Thymus (tissue), 11 donors: ENCODE results near the gene GOPC. TPM values are rescaled to one million over a fixed set of nuclear protein-coding genes. Genes with fewer than 3 reads are reported as not detected.

ENCODE experiments used
- DNase-seq, 9 donors: peaks; one replicate each; pipeline ENCODE4 v3.0.0-alpha.2; 2013; ENCODE audit warnings: low spot score in 9 of 9, low read depth in 6 of 9, missing footprints in 1 of 9
- H3K27ac ChIP-seq, 2 donors: one replicate each; pipeline ENCODE4 v1.5.1; 2013; ENCODE audit warnings: control low read depth in 1 of 2, low read depth in 1 of 2, low read length in 1 of 2, mild to moderate bottlenecking in 1 of 2, moderate library complexity in 1 of 2
- H3K27me3 ChIP-seq, 2 donors: one replicate each; pipeline ENCODE4 v1.5.1; 2013; ENCODE audit warnings: low read length in 1 of 2; ENCODE audit not compliant: control insufficient read depth in 2 of 2, insufficient read depth in 1 of 2
- H3K36me3 ChIP-seq, 2 donors: one replicate each; pipeline ENCODE4 v1.5.1; 2013; ENCODE audit warnings: low read length in 1 of 2, mild to moderate bottlenecking in 1 of 2, moderate library complexity in 1 of 2; ENCODE audit not compliant: control insufficient read depth in 2 of 2, insufficient read depth in 2 of 2
- H3K4me1 ChIP-seq, 2 donors: one replicate each; pipeline ENCODE4 v1.5.1; 2013; ENCODE audit warnings: low read length in 2 of 2; ENCODE audit not compliant: control insufficient read depth in 2 of 2, insufficient read depth in 2 of 2
- H3K4me3 ChIP-seq, 2 donors: one replicate each; pipeline ENCODE4 v1.5.1; 2013; ENCODE audit warnings: low read length in 2 of 2, control low read depth in 1 of 2, mild to moderate bottlenecking in 1 of 2
- H3K9me3 ChIP-seq, 2 donors: one replicate each; pipeline ENCODE4 v1.5.1; 2013; ENCODE audit warnings: low read length in 1 of 2, mild to moderate bottlenecking in 1 of 2; ENCODE audit not compliant: control insufficient read depth in 2 of 2, insufficient read depth in 1 of 2
- WGBS: extraction: QIAGEN DNeasy Blood & Tissue Kit; methylation state at CpG from one replicate; pipeline ENCODE4 v1.1.7; 2013; 5-methylcytosine and 5-hydroxymethylcytosine counted together
- polyA plus RNA-seq: library from polyadenylated mRNA; stranded (reverse); fragments of 200-250 nt; gene quantifications from one replicate; pipeline ENCODE4 v1.2.3, GENCODE V29; 2013
- total RNA-seq: library from RNA; stranded (reverse); fragments of 120-200 nt; gene quantifications from one replicate; pipeline ENCODE4 v1.2.4, GENCODE V29; 2013
- donor health status: healthy.

GOPC gene
- total and polyA plus RNA-seq, 2 donors: 32.7 to 33.1 TPM

- H3K4me1 ChIP-seq: no peaks in the 10 kb centered on the region
- 97% methylated on average over 4 of the region's 4 CpGs for WGBS
- no peak overlapping the region for H3K4me3 ChIP-seq
- peaks cover 3 to 40% of the 10 kb centered on the region in 2 donors for H3K36me3 ChIP-seq
- DNase-seq: no peak
- no peaks in the 10 kb centered on the region for H3K27me3 ChIP-seq
- H3K9me3 ChIP-seq: no peaks in the 10 kb centered on the region
- no peak overlapping the region for H3K27ac ChIP-seq
Measured at GRCh38 chr6:117574198-117574597, 28.1 kb downstream of the GOPC start.

- H3K27me3 ChIP-seq: no peaks in the 10 kb centered on the region
- no peaks in the 10 kb centered on the region for H3K9me3 ChIP-seq
- DNase-seq: no peak
- H3K4me1 ChIP-seq: no peaks in the 10 kb centered on the region
- H3K36me3 ChIP-seq: peaks cover 4 to 48% of the 10 kb centered on the region in 2 donors
- WGBS: 98% methylated on average over 5 of the region's 5 CpGs
- no peak overlapping the region for H3K27ac ChIP-seq
- no peak overlapping the region for H3K4me3 ChIP-seq
Measured at GRCh38 chr6:117573006-117573680, 29.2 kb downstream of the GOPC start.

DNA sequence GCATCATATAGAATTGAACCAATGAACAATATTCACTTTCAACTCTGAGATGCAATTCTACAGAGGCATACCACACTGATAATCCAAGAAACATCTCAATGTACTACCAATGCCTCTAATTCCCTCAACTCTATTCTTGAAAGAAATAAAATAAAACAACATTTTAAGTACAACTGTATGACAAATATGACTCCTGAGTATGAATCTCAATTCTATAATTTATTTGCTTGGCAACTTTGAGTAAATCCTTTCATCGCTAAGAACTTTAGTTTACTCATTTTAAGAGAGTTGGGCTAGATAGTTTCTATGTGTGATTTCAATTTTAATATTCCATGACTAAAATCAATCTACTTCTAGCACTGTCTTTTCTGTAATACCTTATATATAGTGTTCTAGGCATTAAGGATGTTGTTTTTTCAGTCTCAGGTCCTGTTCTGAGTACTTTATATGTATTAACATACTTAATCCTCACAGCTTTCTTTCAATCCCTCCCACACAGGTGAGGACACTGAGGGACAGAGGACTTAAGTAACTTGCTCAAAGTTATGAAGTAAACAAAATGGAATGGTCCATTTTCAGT is 33.4 kb downstream of the GOPC start:
- Histone ChIP-seq H3K27ac (no peak overlapping the region), H3K27me3 (no peaks in the 10 kb centered on the region), H3K36me3 (peaks cover 8 to 66% of the 10 kb centered on the region in 2 donors), H3K4me3 (no peak overlapping the region), H3K4me1 (no peaks in the 10 kb centered on the region), H3K9me3 (no peaks in the 10 kb centered on the region)
- 73% methylated on average over 1 of the region's 1 CpG for WGBS
- DNase-seq: no peak

DNA sequence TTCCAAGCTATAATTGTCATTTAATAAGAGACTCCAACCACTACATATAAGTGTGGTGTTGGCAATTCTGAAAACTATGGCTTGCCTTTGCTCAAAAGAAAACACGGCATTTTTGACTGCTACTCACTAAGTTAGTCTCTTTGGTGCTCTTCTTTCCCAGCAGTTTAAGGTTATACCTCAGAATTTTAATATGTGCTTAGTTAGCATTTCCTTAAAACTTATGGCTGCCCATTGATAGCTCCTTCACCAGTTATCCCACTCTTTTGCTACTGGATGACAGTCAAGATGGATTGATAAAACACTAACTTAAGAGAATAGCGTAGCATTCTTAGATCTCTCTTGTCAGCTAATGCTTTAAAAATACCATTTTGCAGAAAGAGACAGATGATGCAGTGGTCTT is 34.1 kb downstream of the GOPC start:
- no peak for DNase-seq
- H3K4me1 ChIP-seq: no peaks in the 10 kb centered on the region
- peaks cover 10 to 66% of the 10 kb centered on the region in 2 donors for H3K36me3 ChIP-seq
- H3K9me3 ChIP-seq: no peaks in the 10 kb centered on the region
- no peak overlapping the region for H3K27ac ChIP-seq
- H3K4me3 ChIP-seq: no peak overlapping the region
- 98% methylated on average over 2 of the region's 2 CpGs for WGBS
- no peaks in the 10 kb centered on the region for H3K27me3 ChIP-seq

DNA sequence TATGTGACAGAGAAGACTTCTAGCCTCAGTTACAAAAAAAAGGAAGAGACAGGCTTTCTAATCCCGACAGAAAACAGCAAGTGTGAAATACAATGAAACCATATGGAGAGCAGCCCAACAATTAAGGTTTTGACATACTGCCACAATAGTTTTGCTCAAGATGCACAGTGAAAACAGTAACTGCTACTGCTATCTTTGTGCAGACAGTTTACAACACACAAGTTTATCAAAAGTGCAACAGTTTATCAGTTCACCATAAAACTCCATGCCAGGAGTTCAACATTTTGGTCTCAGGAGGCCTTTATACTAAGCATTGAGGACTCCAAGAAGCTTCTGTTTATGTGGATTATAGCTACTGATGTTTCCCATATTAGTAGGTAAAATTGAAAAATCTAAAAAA is 37.6 kb downstream of the GOPC start:
- H3K9me3 ChIP-seq: no peaks in the 10 kb centered on the region
- no peak overlapping the region for H3K4me3 ChIP-seq
- H3K36me3 ChIP-seq: peaks cover 15 to 47% of the 10 kb centered on the region in 2 donors
- H3K27me3 ChIP-seq: no peaks in the 10 kb centered on the region
- H3K27ac ChIP-seq: no peak overlapping the region
- H3K4me1 ChIP-seq: no peaks in the 10 kb centered on the region
- WGBS: 96% methylated on average over 1 of the region's 1 CpG
- DNase-seq: no peak

DNA sequence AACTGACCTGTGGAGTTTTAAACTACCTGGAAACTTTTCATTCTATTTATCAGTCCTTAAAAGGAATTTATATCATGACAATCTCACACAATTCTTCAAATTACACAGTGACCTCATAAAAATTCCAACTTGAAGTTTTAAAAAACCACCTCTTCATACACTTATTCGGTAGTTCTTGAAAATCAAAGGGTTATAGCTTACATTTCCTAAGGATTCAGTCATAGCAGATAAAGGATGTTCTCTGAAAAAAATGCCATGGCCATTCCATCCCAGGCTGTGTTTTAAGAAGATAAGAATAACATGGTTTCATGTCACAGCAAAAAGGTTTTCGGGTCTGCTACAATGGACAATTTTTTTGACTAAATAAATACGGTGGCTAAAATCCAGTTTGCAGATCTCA is 41.2 kb downstream of the GOPC start:
- Histone ChIP-seq H3K36me3 (peaks cover 14 to 18% of the 10 kb centered on the region in 2 donors), H3K4me1 (no peaks in the 10 kb centered on the region), H3K27me3 (no peaks in the 10 kb centered on the region), H3K9me3 (no peaks in the 10 kb centered on the region), H3K27ac (no peak overlapping the region), H3K4me3 (no peak overlapping the region)
- 96% methylated on average over 3 of the region's 3 CpGs for WGBS
- DNase-seq: no peak

GRCh38 chr6:117559299-117559698 is 43.0 kb downstream of the GOPC start:
- no peaks in the 10 kb centered on the region for H3K9me3 ChIP-seq
- 86% methylated on average over 4 of the region's 4 CpGs for WGBS
- no peak for DNase-seq
- H3K27me3 ChIP-seq: no peaks in the 10 kb centered on the region
- H3K4me3 ChIP-seq: no peak overlapping the region
- H3K27ac ChIP-seq: no peak overlapping the region
- H3K36me3 ChIP-seq: peaks cover 8 to 11% of the 10 kb centered on the region in 2 donors
- no peaks in the 10 kb centered on the region for H3K4me1 ChIP-seq

GRCh38 chr6:117558818-117559217 is 43.5 kb downstream of the GOPC start:
- DNase-seq: no peak
- Histone ChIP-seq H3K27me3 (no peaks in the 10 kb centered on the region), H3K9me3 (no peaks in the 10 kb centered on the region), H3K27ac (no peak overlapping the region), H3K36me3 (peaks cover 8 to 11% of the 10 kb centered on the region in 2 donors), H3K4me3 (no peak overlapping the region), H3K4me1 (no peaks in the 10 kb centered on the region)
- 95% methylated on average over 4 of the region's 4 CpGs for WGBS

DNA sequence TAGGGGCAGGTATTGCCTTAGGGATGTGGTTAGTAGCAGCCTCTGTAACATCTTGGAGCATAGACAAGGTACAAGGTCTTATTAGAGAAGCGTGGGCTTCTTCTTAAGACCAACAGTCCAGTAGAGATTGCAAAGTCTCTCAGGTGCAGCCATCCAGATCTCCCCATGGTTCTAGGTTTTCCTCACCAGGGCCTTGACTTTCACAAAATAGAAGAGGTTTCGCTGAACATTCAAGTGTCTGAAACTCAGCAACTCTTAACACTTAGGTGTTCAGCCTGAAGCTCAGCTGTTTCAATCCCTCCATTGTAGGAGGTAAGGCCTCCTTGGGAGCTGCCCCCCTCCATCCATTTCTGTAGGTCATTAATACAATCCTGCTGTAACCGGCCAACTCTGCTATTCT is 44.4 kb downstream of the GOPC start:
- H3K4me1 ChIP-seq: no peaks in the 10 kb centered on the region
- H3K9me3 ChIP-seq: no peaks in the 10 kb centered on the region
- DNase-seq: no peak
- H3K4me3 ChIP-seq: no peak overlapping the region
- 93% methylated on average over 3 of the region's 3 CpGs for WGBS
- H3K27ac ChIP-seq: no peak overlapping the region
- H3K36me3 ChIP-seq: peaks cover 2 to 6% of the 10 kb centered on the region in 2 donors
- no peaks in the 10 kb centered on the region for H3K27me3 ChIP-seq
